A673 (cell line): ENCODE data around the gene SEMA5A.

Experiments used
- CTCF ChIP-seq: fragments of 300-800, 200-600 bp; sonication (generic); conservative IDR thresholded peaks from 2 replicates; pipeline ENCODE4 v1.5.1; 2017; ENCODE audit warnings: low read depth, mild to moderate bottlenecking, antibody characterized with exemption, low read length, moderate library complexity, mixed read lengths
- EZH2 ChIP-seq: fragments of 200-600 bp; sonication (generic); IDR thresholded peaks from 2 replicates; pipeline ENCODE4 v1.6.1; 2017; ENCODE audit warnings: borderline replicate concordance, low read depth, mild to moderate bottlenecking, mixed read lengths, antibody characterized with exemption, low read length; ENCODE audit not compliant: poor library complexity, severe bottlenecking

GRCh38 chr5:9071524-9071923 is 474.4 kb downstream of the SEMA5A start:
- no peak for TF ChIP-seq CTCF
- no peak for TF ChIP-seq EZH2
